CD1c-positive myeloid dendritic cell (primary cell): ENCODE results near the gene RNASE3.
"Not testable (repeated sequence)": the region's sequence is repeated elsewhere in the genome, so short reads cannot be mapped to it uniquely, and the experiment has no call there.

ENCODE experiments used
- DNase-seq: peaks from one replicate; pipeline ENCODE4 v3.0.0-alpha.2; 2016; ENCODE audit errors: extremely low spot score

The RNASE3 gene

DNA sequence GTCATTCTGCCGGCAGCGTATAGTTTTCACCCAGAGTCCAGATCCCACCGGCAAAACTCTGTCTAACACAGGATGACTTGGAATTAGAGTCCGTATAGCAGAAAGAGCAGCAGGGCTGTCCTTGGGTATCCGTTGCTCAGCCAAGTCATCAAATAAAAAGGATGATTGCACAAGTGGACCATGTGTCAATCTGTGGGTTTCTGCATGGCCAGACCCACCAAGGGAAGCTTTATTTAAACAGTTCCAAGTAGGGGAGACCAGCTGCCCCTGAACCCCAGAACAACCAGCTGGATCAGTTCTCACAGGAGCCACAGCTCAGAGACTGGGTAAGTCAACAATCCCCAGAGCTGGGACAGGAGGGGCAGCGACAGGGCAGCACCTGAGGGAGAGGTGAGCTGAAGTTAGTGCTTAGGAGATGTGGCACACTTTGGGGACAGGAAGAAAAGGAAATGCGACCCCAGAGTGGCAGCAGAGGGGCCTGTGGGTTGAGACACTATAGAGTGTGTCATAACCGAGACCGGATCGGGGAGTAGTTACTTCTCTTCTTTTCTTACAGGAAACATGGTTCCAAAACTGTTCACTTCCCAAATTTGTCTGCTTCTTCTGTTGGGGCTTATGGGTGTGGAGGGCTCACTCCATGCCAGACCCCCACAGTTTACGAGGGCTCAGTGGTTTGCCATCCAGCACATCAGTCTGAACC is at the start of gene RNASE3:
TSS of gene RNASE3 (plus strand) at position 260 of the 700 bp plus-strand sequence. CDS start at position 562, 302 bp downstream.
- DNase-seq = peak; percentile 24

DNA sequence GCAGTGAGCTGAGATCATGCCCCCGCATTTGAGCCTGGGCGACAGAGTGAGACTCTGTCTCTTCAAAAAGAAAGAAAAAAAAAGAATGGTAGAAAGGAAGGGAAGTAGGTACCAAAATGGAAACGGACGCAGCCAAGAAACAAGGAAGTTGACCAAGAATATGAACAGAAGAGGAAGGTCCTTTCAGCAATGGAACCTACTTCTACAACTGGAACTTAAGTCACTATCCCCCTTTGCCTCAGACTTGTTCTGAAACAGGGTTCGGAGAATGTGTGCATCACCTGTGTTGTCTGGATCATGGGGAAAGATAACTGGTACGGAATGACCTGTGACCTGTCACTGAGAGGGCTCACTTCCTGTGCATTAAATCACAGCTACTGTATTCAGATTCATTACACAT is 44.6 kb upstream of the RNASE3 start:
- peak; percentile 82 for DNase-seq

DNA sequence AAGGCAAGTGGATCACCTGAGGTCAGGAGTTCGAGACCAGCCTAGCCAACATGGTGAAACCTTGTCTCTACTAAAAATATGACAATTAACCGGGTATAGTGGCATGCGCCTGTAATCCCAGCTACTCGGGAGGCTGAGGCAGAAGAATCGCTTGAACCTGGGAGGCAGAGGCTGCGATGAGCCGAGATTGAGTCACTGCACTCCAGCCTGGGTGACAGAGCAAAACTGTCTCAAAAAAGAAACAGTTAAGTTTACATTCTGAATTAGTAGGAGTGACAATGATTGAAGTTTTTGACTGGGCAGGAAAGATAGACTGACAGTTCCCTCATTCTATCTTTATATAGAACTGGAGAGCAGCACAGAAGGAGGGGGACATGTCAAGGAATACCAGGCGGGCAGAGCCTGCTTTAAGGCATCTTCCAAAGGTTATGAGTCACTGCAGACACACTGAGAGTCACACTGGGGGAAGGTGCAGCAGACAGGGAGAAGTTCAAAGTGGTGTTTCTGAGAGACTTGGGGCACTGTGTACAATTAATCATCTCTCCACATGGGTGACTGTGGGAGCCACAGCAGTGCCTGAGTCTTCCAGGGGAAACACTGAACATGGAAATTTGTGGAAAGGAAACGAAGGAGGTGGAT is 42.8 kb upstream of the RNASE3 start:
- peak; percentile 63 for DNase-seq

DNA sequence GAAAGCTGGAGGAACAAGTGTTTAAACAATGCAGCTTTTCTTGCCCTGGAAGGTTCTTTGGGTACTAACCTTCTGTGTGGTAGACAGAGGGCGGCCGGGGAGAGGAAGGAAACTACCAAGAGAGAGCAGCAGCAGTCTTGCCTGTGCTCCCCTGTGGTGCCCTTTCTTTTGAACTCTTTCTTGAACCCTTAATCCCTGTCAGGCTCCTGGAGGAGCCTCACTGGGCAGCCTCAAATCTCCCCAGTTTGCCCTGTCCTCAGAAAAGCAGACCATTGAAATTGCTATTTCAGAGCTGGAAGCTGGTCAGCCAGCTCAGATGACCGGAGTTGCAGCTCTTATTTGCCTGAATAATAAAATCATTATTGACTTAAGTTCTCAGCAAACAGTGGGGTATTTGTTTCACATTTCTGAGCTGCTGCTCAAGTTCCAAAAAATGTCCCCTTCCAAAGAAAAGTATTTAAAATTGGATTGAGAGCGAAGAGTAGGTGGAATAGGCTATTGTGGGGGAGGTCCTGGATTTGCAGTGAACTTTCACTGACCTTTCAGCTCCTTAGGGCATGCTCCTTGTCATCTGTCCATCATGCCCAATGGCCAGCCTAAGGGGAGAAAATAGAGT is 42.1 kb upstream of the RNASE3 start:
- no peak for DNase-seq

DNA sequence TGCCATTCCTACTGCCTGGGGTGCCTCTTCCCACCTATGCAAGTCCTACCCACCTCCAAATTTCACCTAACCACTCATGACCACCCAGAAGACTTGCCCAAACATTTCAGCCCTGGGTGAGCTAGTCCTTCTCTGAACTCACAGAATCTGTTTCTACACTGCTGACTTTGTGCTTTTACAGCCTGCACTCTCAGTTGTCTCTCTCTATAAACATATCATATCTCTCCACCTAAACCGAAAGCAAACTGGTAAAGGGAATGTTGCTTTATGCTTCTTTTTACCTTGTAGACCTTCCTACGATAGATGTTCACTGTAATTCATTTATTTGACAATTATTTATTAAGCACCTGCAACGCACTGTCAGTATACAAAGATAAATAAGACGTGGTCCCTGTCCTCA is 38.1 kb upstream of the RNASE3 start:
- no peak for DNase-seq

DNA sequence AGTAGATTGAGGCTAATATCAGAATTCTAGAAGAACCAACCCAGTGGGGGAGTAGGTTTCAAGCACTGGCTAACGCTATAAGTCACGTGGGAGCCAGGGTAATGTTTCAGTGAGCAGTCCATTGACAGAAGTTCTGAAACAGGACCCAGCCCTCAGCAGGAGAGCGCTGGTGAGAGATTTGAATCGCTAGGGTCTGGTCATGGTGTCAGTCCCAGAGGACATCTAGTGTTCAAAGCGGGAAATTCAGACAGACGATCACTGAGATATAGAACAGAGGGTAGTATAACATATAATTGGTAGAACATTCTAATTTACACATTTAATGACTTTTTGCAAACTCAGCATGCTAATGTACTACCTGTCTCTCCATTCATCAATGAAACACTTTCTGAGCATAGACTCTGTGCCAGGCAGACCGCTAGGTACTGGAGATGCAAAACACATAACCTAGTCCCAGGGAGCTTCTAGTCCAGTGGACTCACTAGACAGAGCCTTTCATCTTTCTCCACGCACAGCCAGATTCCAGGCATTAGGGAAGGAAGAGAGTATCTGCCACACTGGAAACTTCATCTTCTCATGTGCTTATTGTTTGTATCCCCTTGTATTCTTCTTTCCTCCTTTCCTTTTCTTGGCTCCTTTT is 35.4 kb upstream of the RNASE3 start:
- DNase-seq = peak; percentile 80

DNA sequence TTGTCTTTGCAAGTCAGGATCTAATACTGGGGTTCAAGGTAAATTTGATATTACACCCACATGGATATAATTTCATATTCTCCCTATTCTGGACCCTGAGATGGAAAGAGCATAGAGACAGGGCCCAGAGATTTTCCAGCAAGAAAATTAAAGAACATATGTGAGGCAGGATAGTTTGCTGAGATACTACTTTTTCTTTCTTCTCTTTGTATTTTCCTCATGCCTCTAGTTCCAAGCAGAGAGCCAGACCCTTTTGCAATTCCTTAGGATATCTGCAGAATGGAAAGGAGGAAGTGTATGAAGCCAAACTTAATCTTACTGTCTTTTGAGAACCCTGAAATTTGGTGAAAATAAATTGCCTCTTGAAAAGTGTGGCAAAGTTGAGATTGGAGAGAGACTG is 34.0 kb upstream of the RNASE3 start:
- no peak for DNase-seq

DNA sequence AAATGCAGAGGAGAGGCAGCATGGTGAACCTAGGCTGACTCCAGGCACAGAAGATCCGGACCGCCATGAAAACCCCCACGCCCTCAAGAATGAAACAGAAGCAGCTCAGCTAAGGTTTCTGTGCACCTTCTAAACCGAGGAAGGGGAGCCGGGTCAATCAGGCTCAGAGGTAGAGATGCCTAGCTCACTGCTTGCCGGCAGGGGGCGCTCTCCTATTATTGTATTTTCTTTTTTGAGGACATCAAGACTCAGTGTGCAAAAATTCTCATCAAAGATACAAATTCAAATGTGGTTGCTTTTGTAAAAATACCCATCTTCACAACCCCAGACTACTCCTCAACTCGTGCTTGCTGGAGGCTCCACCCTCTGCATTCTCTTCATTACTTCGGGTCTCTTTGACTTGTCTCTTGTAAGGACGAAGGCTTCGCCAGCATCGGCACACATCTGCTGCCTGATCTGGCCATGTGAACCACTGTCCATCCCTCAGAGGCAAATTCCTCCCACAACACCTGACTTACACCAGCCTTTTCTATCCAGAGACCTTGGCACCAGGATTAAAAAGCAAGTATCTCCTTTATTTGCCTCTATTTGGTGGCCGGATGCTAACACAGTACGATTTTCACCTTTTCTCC is 33.4 kb upstream of the RNASE3 start:
- peak; percentile 85 for DNase-seq

DNA sequence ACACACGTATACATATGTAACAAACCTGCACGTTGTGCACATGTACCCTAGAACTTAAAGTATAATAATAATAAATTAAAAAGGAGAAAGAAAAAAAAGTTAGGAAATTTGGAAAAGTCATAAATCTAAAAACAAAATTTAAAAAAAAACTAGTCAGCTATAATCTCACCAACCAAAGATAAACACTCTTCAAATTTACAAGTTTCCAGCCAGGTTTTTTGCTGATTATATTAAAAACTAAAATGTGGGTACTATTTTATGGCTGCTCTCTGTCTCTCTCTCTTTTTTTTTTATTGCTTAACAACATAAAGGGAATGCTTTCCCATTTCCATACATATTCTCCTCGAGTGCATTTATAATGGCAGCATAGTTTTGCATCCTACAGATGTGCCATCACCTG is 25.0 kb upstream of the RNASE3 start:
- no peak for DNase-seq

DNA sequence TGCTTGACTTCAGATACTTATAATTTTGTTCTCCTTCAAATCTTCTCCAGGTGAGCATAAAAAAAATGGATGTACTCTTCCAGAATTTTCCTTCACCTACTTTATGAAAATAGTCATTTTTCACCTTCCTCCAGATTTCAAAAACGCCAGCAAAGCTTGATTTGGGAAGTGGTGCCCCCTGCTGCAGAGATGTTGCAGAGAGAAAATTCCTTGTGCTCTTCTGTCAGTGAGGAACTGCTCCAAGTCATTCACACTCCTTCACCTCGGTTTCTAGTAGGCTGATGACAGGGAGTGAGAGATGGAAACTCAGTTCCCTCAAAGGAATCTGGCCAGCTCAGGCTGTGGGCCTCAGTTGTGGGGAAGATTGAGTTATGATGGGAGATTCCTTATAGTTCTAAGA is 24.2 kb upstream of the RNASE3 start:
- peak; percentile 29 for DNase-seq

DNA sequence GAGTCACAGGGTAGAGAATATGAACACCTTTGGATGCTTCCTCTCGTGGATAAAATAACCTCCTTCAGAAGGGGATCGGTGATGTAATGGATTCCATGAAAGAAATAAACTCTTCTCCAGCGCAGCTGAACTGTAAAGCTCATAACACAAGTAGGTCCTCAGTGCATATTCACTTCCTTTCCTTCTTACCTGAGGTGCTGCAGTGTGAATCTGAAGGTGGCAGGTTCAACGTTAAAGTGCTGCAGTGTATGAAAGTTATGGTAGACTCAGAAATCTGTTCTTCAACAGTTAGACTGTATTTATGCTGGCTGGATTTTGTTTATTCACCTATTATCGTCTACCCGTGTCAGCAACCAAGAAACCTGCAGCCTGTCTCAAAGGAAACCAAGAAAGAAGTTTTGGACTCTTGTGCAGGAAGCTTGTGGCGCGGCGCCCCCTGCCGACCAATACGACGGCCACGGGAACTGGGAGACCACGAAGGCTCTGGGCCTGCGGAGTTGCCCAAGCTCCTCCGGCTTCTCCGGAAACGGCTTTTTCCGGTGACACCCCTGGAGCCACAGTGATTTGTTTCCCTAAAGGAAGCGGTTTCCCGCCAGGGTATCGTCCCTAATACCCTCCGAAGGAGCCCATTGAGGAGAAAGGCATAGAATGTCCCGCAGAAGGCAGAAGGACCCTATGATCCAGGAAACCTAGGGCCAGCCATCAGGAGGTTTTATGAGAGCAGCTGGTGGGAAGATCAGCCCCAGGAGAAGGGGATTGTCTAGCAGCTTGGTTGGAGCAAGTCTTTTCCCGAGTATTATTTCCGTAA is 17.6 kb upstream of the RNASE3 start:
- peak; percentile 82 for DNase-seq

DNA sequence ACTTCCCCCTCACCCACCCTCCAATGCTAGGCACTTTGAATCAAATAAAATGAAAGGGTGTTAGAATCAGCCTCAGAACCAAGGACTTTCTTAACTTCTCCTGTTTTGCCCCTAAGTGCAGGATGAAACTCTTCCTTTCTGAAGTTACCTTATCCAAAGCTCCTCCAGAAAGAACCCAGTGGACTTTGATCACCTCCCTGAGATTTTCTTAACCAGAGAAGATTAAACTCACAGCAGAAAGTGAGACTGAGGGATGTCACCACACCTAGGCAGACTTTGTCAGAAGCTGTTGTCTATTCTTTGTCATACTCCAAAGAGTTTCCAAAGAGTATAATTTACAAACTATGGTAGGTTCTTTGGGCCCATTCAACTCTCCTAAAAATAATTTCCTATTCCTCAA is 14.2 kb upstream of the RNASE3 start:
- no peak for DNase-seq

DNA sequence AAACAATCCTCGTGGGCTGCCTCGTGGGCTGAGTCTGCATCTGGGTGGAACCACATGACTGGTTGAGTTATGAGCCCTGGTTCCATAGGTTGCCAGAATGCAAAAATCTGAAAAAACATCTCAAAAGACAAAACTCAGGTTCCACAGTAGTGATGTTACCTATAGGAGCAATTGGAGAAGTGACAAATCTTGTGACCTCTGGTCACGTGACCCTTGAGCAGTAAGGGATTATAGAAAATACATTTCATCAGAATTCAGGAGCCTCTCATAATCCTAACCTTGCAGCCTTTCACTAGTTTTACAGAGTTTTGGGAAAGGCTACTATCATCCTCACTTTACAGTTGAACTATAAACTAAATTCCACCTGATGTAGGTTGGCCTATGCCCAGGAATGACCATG is 12.5 kb upstream of the RNASE3 start:
- no peak for DNase-seq

DNA sequence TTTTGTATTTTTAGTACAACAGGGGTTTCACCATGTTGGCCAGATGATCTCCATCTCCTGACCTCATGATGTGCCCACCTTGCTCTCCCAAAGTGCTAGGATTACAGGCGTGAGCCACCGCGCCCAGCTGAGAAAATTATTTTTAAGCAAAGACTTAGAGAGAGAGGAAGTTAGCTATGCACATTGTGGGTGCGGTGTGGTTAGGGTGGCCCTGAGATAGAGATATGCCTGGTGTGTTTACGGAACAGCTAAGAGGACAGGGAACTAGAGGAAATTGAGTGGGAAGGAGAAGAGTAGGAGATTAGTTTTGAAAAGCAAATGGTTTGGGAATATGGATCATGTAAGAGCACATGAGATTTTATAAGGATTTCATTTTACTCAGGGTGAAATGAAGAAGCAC is 10.0 kb upstream of the RNASE3 start:
- peak; percentile 59 for DNase-seq

DNA sequence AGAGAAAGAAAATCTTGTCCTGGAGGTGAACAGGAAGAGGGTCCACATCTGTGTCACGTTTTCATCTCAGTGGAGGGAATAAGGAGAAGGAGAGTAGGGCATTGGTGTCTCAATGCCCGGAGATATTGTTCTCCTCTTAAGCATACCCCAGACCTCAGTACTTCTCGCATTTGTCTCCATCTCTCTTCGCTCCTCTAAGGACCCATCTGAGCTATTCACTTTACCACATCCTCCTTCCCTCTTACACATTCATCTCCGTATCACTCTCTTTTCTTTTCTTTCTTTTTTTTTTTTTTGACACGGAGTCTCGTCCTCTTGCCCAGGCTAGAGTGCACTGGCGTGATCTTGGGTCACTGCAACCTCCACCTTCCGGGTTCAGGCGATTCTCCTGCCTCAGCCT is 8.4 kb upstream of the RNASE3 start:
- DNase-seq = not testable (repeated sequence)

DNA sequence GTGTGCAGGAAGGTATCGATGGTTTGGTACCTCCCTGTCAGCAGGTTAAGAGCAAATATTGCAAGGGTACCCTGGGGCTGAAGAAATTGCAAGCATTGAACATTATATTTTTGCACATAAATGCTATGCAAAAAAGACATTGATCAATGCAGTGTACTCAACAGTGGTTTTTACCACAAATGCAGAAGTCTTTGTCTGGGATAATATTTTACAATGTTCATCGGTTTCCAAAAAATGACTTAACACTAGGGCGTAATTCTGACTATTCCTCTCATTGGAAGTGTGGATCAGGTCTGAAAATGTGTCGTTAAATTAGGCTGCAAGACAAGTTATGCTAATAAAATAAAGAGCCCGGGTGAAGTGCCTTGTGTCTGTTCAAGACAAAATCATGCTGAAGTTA is 2.8 kb upstream of the RNASE3 start:
- not testable (repeated sequence) for DNase-seq

DNA sequence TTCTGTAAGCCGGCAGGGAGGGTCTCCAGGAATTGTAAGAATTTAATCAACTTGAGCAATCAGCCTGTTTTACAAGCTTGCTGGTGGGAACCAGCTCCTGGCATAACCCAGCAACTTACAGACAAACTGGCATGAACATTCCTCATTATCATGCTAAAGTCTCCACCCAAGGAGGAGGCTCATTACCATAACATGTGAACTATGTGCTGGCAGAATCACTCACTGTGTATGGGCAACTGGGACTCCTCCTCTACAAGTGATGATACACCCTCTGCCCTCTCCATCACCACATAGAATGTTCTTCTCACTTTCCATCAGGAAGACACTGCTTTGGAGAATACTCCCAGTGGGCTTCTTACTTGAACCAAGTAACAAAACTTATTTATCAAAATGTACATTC is 4.1 kb downstream of the RNASE3 start:
- DNase-seq = not testable (repeated sequence)

DNA sequence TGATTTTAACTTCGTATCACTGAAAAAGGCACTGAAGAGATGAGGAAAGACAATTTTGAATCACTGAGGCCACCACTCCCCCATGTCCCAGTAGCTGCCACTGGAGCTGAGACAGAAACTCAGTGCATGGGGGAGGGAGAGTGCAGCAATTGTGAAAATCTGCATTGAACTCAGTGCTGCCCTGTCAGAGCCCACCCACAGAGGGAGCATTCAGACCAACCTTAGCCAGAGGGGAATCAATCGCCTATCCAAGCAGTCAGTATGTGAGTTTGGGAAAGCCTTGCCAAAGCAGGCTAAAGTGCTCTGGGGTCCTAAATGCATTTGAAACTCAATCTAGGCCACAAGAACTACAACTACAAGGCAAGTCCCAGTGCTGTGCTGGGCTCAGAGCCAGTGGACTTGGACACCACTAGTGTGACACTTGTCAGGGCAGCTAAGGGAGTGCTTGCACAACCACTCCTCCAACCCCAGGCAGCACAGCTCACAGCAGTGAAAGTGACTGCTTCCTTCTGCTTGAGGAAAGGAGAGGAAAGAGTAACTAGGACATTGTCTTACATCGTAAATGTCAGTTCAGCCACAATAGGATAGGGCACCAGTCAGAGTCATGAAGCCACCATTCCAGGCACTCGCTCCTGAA is 13.3 kb downstream of the RNASE3 start:
- peak; percentile 10 for DNase-seq

DNA sequence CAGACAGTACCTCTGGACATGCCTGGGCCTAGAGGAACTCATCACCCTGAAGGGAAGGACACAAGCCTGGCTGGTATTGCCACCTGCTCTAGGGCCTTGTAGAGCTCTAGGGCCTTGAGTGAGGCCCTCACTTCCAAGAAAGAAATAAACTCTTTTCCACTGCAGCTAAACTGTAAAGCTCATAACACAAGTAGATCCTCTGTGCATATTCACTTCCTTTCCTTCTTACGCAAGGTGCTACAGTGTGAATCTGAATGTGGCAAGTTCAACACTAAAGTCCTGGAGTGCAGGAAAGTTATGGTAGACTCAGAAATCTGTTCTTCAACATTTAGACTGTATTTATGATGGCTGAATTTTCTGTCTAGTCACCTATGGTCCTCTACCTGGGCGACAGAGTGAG is 14.5 kb downstream of the RNASE3 start:
- peak; percentile 13 for DNase-seq

DNA sequence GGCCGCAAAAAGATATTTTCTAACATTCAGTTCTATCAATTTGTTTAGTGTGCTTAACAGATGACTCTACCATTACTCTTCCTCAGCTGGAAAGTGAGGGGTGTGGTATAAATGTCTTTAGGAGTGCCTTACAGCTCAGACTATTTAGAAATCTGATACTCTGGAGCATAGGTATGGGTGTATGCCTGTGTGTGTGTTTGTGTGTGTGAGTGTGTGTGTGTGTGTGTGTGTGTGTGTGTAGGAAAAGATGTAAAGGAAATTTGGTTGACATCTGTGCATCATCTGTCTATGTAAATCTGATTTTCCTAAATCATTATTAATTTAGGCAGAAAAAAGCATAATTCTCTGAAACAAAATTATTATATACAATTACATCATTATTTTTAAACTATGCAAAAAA is 16.0 kb downstream of the RNASE3 start:
- DNase-seq = no peak

DNA sequence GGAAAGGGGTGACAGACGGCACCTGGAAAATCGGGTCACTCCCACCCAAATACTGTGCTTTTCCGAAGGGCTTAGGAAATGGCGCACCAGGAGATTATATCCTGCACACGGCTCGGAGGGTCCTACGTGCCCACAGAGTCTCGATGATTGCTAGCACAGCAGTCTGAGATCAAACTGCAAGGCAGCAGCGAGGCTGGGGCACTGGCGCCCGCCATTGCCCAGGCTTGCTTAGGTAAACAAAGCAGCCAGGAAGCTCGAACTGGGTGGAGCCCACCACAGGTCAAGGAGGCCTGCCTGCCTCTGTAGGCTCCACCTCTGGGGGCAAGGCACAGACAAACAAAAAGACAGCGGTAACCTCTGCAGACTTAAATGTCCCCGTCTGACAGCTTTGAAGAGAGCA is 19.6 kb downstream of the RNASE3 start:
- not testable (repeated sequence) for DNase-seq
